GM21717 (cell line): ENCODE results near the gene CLEC12A.

Source experiments
- ATAC-seq: cut with Tn5 transposase; IDR thresholded peaks from one replicate; pipeline ENCODE4 v1.9.1; 2021; ENCODE audit warnings: mild to moderate bottlenecking, moderate library complexity; ENCODE audit not compliant: unreplicated experiment

The CLEC12A gene

GRCh38 chr12:10031321-10031720 is 60.1 kb downstream of the CLEC12A start:
- ATAC-seq = no peak

GRCh38 chr12:10031771-10032175 is 60.6 kb downstream of the CLEC12A start:
- no peak for ATAC-seq

- no peak for ATAC-seq
These were observed 62.8 kb downstream of the CLEC12A start for GRCh38 chr12:10033783-10034545.
